NCI-H1105 (cell line): Measurements from ENCODE around the gene STON1.
"Not testable (repeated sequence)": the region's sequence is repeated elsewhere in the genome, so short reads cannot be mapped to it uniquely, and the experiment has no call there.

Experiments used
- DNase-seq: peaks from one replicate; lab custom pipeline; 2025; lab: John Stamatoyannopoulos, UW

Gene STON1

DNA sequence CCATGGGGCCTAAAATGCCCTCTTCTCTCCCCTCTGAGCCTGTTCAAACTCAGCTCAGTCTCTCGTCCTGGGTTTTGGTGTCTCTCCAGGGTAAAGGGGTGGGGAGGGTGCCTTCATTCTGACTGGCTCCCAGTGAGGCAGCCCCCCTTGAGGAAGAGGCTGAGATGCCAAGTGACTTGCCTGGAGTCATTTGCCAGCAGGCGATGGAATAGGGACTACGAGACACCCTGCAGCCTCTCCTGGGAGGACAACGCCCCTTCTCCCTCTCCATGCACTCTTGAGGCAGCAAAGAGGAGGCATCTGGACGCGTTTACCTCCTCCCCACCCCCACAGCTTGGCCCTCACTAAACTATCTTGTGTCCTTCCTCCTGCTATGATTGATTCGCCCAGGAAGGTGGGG is 760 bp upstream of the STON1 start:
- DNase-seq: peak; percentile 37

DNA sequence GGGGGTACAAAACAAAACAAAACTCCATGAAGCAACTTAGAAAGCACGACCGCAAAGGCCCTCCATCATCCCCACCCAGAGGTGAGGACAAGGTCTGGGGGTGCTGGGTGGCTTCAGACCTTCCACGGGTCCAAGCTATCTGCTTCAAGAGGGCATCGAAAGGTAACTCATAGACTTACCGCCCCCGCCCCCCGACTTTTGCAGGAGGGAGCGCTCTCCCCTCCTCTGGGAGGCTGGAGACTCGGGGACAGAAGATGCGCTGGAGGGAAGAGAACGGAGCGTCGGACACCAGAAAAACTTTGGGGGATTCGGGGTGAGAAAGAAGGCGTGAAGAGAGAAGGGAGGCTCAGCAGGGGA is 300 bp upstream of the STON1 start:
- DNase-seq: no peak

DNA sequence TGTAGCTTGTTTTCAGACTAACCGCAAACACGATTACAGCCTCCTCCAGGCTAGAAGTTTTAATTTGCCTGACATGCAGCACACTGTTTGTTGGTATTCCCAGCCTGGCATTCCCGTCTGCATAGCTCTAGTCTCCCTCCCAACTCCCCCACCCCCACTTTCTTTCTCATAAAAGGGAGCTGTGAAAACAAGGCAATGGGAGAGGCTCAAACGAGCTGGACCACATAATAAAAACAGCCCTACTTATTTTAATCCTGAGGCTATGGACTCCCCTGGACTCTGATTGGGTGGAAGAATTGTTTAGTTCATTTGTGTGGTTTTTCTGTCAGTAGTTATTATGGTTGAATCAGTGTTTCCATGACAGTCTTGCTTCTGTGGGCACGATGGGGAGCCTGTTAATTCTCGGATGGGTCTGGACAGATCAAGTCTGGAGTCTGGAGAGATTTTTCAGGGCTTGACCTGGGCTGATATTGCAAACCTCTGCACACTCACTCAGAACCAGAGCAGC is 1.2 kb downstream of the STON1 start:
- DNase-seq: no peak

DNA sequence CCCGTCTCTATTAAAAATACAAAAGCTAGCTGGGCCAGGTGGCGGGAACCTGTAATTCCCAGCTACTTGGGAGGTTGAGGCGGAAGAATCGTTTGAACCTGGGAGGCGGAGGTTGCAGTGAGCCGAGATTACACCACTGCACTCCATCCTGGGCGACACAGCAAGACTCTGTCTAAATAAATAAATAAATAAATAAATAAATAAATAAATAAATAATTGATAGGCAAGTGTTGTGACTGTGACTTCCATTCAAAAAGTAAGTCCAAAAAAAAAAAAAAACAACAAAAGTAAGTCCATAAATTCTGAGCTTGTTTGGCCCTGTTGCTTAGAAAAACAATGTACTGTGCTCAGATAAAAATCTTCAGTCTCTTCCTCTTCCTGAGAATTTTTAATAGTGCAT is 2.2 kb downstream of the STON1 start:
- DNase-seq: no peak

DNA sequence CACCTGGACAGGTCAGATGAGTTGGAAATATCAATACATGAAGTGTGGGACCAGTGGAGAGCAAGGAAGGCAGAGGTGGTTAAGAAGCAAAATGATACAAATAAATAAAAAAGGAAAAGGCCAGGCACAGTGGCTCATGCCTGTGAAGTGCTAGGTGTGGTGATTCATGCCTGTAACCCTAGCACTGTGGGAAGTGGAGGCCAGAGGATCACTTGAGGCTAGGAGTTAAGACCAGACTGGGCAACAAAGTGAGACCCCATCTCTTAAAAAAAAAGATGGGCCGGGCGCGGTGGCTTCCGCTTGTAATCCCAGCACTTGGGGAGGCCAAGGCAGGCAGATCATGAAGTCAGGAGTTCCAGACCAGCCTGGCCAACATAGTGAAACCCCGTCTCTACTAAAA is 2.9 kb downstream of the STON1 start:
- DNase-seq: no peak

DNA sequence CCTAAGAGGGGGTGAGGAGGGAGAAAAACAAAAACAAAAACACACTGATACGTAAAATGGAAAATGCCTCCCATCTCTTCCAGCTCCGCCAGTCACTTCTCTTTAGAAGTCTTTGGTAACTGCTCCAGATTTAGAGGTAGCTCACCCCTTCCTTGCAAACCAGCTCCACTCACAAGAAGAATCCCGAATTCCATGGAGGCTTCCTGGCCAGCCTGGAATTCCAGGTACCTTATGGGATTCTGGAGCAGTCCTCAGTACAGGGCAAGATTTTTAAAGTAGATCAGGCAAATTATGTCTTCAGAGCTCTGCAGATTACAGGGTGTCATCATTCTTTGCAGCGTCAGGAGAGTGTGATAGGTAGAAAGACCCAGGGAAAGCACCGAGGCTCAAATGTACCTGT is 4.8 kb downstream of the STON1 start:
- no peak for DNase-seq

DNA sequence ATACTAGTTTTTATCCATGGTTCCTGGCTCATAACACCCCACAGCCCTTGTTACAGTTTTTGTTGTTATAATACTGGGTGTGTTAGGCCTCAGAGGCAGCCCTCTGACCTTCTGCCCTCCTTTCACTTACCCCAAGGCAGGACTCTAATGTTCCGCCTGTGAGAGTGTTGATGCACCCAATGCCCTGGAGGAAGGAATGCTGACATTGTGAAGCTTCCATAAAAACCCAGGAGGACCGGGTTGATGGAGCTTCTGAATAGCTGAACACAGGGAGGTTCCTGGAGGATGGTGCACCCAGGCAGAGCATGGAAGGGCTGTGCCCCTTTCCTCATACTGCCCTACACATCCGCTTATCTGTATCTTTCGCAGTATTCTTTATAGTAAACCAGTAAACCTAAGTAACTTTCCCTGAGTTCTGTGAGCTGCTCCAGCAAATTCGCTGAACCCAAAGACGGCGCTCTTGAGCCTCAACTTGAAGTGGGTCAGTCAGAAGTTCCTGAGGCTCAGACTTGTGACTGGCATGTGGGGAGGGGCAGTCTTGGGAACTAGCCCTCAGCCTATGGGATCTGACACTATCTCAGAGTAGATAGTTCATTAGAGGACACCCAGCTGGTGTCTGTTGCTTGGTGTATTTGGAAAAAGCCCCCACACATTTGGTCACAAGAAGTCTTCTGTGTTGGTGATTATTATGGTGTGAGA is 10.4 kb downstream of the STON1 start:
- no peak for DNase-seq

DNA sequence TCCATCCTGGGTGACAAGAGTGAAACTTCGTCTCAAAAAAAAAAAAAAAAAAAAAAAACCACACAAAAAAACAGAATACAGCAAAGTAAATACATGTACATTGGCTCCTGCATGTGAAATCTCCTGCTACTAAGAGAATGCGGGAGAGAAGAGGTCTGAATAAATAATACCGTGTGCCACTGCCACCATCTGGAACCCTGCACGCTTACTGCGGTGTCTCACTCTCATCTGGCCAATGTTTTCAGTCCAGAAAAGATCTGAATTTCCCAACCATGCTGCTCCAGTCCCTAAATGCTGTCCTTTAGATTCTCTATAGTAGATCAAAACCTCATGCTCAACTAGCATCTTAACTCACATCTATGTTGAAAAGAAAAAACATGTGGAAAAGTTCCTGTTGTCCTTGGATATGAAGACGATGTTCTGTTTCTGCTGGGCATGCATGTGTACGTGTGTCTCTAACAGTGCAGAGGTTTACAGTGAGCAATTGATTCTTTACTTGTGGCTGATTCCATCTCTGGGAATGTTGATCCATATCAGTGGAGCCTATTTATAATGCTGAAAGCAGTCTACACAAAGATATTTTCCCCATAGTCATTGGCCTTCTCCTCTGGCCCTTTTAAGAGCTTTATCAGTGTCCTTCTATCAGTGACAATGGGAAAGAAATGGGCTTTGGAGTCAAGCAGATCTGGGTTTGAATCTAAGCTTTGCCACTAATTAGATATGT is 11.9 kb downstream of the STON1 start:
- DNase-seq: no peak

DNA sequence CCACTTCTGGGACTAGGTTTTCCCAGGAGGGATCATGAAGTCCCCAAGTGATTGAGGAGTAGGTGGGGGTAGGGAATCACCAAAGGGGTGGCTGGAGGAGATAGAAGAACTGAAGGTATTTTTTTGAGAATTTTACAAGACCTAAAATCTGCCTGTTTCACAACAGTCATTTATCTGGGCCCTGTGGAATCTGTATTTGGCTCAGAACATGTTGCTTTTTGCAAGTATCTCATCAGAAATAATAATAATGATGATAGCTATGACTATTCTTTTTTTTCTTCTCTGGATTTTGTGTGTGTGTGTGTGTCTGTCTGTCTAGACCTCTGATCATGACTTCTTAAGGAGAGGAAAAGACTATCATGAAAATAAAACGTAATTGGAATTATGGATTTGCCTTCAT is 13.9 kb downstream of the STON1 start:
- no peak for DNase-seq

DNA sequence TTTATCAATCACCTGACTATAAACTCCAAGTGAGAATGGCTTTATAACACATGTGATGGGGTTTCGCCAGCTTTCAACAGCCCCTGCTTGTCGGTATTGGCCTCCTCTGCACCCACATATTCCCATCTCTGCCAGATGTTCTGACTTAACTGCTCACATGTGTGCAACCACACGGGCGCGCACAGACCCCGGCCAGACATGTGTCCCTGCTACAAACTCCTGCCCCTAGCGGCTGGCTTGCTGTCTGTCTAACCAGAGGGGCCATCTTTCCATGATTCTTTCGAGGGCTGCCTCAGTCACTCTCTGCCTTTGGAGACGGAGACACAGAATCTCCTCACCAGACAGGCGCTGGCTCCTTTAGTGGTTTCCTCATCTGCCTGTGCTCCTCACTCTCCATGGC is 15.3 kb downstream of the STON1 start:
- DNase-seq: no peak

DNA sequence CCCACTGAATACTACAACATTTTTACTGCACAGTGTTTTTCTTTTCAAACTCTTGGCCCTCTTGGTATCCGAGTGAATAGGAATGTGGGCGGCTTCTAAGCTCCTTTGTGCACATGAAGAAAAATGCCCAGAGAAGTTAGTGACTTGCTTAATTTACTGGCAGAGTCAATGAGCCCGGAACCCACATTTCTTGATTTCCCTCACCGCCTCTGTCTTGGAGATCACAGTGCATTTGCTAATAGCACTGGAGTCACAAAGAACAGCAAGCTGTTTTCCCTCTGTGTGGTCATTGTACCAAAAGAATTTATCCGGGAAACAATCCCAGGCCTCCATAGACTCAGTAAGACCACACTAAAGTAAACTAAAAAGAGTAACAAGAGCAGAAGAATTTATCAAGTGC is 18.9 kb downstream of the STON1 start:
- DNase-seq: no peak

DNA sequence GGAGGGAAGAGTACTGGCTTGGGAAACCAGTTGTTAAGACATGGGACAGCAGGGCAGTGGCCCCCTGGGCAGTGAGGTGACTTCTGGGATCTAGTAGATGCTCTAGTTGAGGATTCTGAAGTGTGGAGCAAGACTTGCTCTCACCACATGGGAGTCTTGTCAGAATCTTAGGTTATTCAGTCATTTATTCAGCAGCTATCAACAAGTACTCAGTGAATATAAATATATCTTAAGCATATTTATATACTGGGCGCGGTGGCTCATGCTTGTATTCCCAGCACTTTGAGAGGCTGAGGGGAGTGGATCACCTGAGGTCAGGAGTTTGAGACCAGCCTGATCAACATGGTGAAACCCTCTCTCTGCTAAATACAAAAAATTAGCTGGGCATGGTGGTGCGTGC is 20.0 kb downstream of the STON1 start:
- DNase-seq: no peak

DNA sequence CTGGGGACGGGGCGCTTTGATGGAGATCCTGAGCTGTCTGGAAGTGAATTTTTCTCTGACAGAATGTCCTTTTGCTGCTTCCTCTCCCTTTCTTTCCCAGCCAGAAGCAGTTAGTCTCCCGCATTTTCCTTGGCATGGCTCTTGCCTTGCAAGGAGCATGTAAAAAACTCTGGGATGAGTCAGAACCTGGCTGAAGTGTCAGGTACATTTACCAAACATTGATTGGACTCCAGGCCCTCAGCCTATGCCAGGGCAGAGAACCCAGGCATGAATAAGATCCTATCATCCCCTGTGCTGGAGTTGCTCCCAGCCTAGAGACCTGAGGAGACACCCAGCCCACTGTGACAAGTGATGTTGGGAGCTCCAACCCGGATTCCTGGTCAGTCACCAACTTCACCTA is 21.6 kb downstream of the STON1 start:
- no peak for DNase-seq

DNA sequence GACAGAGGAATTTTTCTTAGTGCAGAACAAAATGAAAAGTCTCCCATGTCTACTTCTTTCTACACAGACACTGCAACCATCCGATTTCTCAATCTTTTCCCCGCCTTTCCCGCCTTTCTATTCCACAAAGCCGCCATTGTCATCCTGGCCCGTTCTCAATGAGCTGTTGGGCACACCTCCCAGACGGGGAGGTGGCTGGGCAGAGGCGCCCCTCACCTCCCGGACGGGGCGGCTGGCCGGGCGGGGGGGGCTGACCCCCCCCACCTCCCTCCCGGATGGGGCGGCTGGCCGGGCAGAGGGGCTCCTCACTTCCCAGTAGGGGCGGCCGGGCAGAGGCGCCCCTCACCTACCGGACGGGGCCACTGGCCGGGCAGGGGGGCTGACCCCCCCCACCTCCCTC is 25.1 kb downstream of the STON1 start:
- not testable (repeated sequence) for DNase-seq

DNA sequence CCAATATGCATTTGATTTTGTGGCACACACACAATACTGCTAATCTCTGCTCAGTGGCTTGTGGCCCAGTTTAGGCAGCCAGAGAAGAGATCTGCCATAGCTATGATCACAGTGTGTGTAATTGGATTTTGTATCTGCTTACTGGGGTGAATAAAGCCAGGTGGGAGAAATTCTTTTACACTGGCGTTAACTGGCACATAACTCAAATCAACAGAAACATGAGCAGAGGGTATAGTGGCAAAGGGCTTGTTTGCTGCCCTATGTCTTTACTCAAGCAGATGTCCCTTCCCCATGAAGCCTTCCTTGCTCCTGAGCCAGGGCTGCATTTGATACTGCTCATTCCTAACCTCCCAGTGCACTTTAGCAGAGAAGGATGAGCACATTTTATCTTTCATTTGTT is 28.5 kb downstream of the STON1 start:
- DNase-seq: no peak

DNA sequence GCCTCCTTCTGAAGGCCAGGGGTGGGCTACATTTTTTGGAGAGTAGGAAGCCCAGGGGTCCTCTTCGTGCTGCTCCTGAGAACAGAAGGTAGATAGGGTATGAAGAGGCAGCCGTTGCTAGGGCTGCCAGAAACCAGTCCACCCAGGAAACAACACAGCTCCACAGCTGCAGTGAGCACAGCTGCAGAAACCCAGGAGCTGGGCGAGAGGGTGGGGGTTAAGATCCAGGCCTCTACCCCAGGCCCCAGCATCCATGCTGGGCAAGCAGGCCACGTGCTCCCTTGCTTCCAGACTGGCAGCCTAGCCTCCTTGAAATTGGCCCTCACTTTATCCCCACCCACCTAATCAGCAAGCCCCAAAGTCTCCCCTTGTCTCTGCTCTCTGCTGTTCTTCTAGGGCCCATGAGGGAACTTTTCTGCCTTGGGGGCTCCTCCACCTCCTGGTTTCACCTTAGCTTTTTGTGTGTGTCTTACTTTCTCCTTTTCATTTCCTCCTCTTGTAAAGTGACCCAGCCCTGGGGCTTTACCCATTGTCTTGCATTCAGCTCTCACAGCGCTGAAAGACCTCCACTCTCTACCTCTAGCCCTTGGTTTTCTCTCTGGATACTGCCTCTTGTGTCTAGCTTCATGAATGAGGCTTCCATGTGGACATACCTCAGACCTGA is 30.7 kb downstream of the STON1 start:
- DNase-seq: no peak

DNA sequence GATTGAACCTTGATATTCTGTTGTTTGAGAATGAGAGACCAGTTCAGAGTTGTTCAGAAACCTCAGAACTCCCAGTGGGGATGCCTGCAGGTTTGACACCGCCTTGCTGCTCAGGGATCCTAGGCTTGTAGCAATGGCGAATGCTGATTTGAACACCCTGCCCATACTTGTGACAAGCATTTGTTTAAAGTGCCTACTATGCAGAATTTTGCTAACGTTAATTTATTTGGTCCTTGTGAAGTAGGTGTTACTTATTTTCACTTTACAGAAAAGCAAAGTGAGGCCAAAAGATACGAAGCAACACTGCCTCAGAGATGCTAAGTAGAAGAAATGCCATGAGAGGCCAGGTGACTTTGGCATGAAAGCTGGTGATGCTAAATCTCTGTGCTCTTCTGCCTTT is 32.3 kb downstream of the STON1 start:
- DNase-seq: no peak

DNA sequence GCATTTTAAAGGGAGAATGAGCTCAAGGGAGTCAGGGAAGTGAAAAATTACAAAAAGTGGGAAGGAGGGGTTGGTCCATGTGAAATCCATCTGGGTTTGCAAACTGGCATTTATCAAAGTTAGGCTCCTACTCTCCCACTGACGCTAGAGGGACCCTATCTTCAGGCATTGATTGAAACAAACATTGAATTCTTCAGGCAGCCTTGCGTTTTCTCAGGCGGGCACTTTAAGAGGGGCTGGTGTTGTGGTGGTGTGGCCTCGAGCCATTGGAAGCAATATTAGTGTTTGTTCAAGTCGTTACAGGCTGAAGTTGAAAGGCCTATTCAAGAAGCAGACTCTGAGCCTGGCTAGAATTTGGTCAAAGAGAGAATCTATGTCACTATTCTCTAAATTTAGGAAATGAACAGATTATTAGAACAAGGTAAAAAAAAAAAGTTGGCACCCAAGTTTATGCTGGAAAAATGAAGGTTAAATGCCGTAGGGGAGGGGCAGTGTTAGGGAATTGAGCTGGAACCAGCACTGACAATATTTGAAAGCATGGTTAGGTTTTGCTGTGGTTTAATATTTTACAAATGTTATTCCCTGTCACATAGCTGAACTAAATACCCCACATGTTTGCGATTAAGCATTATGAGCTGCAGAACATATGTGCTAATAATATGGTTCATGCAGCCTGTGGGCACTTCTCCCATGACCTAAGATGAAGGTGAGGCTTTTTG is 36.8 kb downstream of the STON1 start:
- DNase-seq: no peak

DNA sequence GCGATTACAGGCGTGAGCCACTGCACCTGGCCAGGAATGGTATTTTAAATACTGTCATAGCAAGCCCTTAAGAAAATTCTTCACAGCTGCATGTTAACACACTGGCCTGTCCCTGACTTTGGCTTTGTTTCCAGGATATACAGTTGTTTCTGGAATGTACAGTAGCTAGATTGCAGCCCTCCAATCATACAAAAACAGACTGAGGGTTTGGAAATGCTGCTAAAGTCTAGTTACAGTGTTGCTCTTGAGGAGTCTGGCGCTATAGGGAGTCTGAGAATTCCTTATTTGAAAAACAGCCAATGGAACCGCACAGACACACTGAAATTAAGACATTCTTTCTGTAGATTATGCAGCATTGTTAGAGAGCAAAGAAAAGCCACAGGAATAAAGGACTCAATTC is 37.7 kb downstream of the STON1 start:
- no peak for DNase-seq

DNA sequence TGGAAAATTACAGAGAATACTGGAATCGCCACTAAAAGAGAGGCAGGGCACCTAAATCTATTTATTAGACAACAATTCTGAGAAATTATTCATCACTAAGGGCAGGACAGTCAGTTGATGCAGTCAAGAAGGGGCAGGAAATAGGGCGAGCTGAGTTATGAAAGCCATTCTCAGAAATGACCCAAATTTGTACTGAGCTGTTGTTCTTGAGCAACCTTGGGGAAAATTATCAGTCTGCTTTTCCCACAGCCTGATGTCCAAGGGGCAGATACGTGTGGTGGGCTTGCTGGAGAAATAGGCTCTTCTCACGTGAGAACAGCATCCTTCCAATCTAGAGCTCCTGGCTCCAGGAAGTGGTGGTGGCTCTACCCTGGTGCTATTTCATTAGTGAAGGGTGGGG is 38.6 kb downstream of the STON1 start:
- DNase-seq: no peak

DNA sequence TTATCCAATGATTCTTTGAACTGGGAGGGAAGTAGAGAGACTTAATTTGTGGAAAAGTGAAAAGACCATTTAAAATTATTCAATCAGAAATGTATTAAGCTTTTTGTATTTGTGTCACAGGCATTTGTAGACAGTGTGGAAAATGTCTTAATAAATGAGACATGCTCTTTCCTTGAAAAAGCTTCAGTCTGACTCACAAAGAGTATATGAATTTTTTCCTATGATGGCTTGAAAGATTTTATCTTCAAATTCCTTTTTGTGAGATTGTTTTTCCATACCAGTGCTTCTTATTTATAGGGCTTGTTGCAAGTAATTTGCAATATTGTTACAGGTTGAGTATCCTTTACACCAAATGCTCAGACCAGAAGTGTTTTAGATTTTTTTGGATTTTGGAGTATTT is 39.5 kb downstream of the STON1 start:
- DNase-seq: no peak

DNA sequence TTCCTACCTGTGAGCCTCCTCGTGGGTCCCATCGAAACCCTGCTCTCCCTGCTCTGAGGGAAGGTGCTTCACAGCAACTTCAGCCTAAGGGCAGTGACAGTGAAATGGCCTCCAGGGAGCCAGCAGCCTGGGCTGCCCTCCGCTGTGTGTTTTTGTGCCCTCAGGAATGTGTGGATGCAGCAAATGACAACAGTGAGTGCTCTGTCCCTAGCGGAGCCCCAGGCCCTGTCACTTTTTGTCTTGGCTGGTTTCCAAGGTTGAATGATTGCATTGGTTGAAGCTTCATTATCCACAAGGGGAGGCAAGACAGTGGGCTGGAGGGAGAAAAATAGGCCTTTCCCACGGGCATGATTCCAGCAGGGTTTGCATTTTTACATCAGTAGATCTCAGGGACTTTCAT is 42.9 kb downstream of the STON1 start:
- peak; percentile 29 for DNase-seq
